Stimulated activated CD8-positive, alpha-beta memory T cell treated with anti-CD3 and anti-CD28 coated beads, Interleukin-12 subunit alpha, Interleukin-12 subunit beta, amount 100 ng/mL, for 4 hours (primary cell): ENCODE results near the gene PLCB1.

ENCODE experiments used
- DNase-seq: peaks from one replicate; pipeline ENCODE4 v3.0.0-alpha.2; 2020; ENCODE audit warnings: low read depth

The PLCB1 gene

GRCh38 chr20:8129211-8129976, 2.7 kb upstream of the PLCB1 start:
- no peak for DNase-seq

- no peak for DNase-seq
Measured at GRCh38 chr20:8130840-8131526, 1.1 kb upstream of the PLCB1 start.

GRCh38 chr20:8132484-8133309, 631 bp downstream of the PLCB1 start:
- DNase-seq, result peak; percentile 20

GRCh38 chr20:8133310-8133768, 1.3 kb downstream of the PLCB1 start:
- no peak for DNase-seq

- DNase-seq, result no peak
Measured at GRCh38 chr20:8133851-8134451, 1.9 kb downstream of the PLCB1 start.

- DNase-seq, result no peak
Measured at GRCh38 chr20:8139899-8140298, 7.8 kb downstream of the PLCB1 start.

- DNase-seq, result no peak
Measured at GRCh38 chr20:8143474-8143873, 11.4 kb downstream of the PLCB1 start.

GRCh38 chr20:8144282-8145245, 12.5 kb downstream of the PLCB1 start:
- no peak for DNase-seq

GRCh38 chr20:8145246-8146168, 13.4 kb downstream of the PLCB1 start:
- DNase-seq, result no peak

GRCh38 chr20:8147476-8147875, 15.4 kb downstream of the PLCB1 start:
- no peak for DNase-seq

- DNase-seq, result no peak
Measured at GRCh38 chr20:8148501-8148900, 16.4 kb downstream of the PLCB1 start.

GRCh38 chr20:8150591-8150990, 18.5 kb downstream of the PLCB1 start:
- DNase-seq, result no peak

- no peak for DNase-seq
Measured at GRCh38 chr20:8151372-8151771, 19.3 kb downstream of the PLCB1 start.

- no peak for DNase-seq
Measured at GRCh38 chr20:8152183-8152582, 20.1 kb downstream of the PLCB1 start.

- DNase-seq, result no peak
Measured at GRCh38 chr20:8152847-8153246, 20.8 kb downstream of the PLCB1 start.

- no peak for DNase-seq
Measured at GRCh38 chr20:8153281-8153908, 21.3 kb downstream of the PLCB1 start.

- DNase-seq, result no peak
Measured at GRCh38 chr20:8154638-8155037, 22.6 kb downstream of the PLCB1 start.

GRCh38 chr20:8155229-8155628, 23.2 kb downstream of the PLCB1 start:
- no peak for DNase-seq

GRCh38 chr20:8155812-8156211, 23.7 kb downstream of the PLCB1 start:
- no peak for DNase-seq
